GM21786 (cell line): ENCODE data around the gene TMEM225B.
"Not testable (repeated sequence)": the region's sequence is repeated elsewhere in the genome, so short reads cannot be mapped to it uniquely, and the experiment has no call there.

Experiments used
- ATAC-seq: cut with Tn5 transposase; IDR thresholded peaks from one replicate; pipeline ENCODE4 v1.9.1; 2021; ENCODE audit not compliant: unreplicated experiment

TMEM225B gene

GRCh38 chr7:99653754-99654153 lies 55.7 kb downstream of the TMEM225B start:
- ATAC-seq, result no peak

GRCh38 chr7:99654626-99655025 lies 56.6 kb downstream of the TMEM225B start:
- not testable (repeated sequence) for ATAC-seq

GRCh38 chr7:99657879-99658278 lies 59.8 kb downstream of the TMEM225B start:
- not testable (repeated sequence) for ATAC-seq
